Spleen (tissue), 7 donors: ENCODE measurements around the gene PELI2.

Experiments
- CTCF ChIP-seq, 11 experiments: fragments of 200-600 bp in 7 of 11; fragments of 450-650 bp in 4 of 11; sonication (generic) in 4 of 11; IDR thresholded peaks in 8 of 11; conservative IDR thresholded peaks in 3 of 11; 1 replicate in 7 of 11; 2 replicates in 4 of 11; pipeline versions ENCODE4 v1.4.0 to v1.8.0; 2016 to 2021; ENCODE audit warnings: antibody characterized with exemption in 11 of 11, inconsistent platforms in 4 of 11, mild to moderate bottlenecking in 1 of 11
- POLR2AphosphoS5 ChIP-seq, 3 donors: sonication (generic); formaldehyde crosslinking; IDR thresholded peaks; one replicate each; pipeline ENCODE4 v1.5.1; 2017; ENCODE audit warnings: antibody characterized with exemption in 3 of 3
- donor health status: DM: no; HTN: no; CAD: no; lungs with moderate emphysema.
- donor health status: DM: no; HTN: no; CAD: no.
- donor health status: DM: no; HTN: no; CAD: no.

GRCh38 chr14:56324454-56324853 is 206.2 kb downstream of the PELI2 start:
- TF ChIP-seq CTCF (IDR thresholded peaks at IDR 0.05 in 8 of 11, conservative IDR thresholded peaks at IDR 0.05 in 3 of 11) (no peak), POLR2AphosphoS5 (IDR thresholded peaks at IDR 0.05) (no peak)
